HFF-Myc (cell line): ENCODE data around the gene LYG1.
"Not testable (repeated sequence)": the region's sequence is repeated elsewhere in the genome, so short reads cannot be mapped to it uniquely, and the experiment has no call there.

Source experiments
- DNase-seq: peaks from one replicate; pipeline ENCODE4 v3.0.0-alpha.2; 2011; ENCODE audit warnings: low read depth; ENCODE audit errors: extremely low read depth
- H3K4me3 ChIP-seq: replicated peaks from 2 replicates; pipeline ENCODE4 v1.5.1; 2011; ENCODE audit warnings: low read depth, mild to moderate bottlenecking, control low read depth, low read length
- CTCF ChIP-seq: IDR thresholded peaks from 2 replicates; pipeline ENCODE4 v1.5.1; 2012; ENCODE audit warnings: mild to moderate bottlenecking, low read depth, low read length, control low read depth; ENCODE audit errors: missing control alignments

Gene LYG1

GRCh38 chr2:99301097-99301496 lies at the start of gene LYG1:
TSS of gene LYG1 (minus strand) at chr2:99301197. CDS start at chr2:99295670, 5,527 bp downstream.
- DNase-seq, H3K4me3 ChIP-seq: not testable (repeated sequence)

DNA sequence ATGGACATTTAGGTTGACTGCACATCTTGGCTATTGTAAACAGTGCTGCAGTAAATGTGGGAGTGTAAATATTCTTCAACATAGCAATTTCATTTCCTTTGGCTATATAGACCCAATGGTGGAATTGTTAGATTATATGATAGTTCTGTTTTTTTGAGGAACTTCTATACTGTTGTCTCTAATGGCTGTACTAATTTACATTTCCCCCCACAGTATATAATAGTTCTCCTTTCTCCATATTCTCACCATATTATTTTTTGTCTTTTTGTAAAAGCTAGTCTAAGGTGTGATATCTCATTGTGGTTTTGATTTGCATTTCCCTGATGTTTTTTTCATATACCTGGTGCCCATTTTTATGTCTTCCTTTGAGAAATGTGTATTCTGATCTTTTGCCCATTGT lies 49.2 kb upstream of the LYG1 start:
- no peak for TF ChIP-seq CTCF
- no peak overlapping the region for H3K4me3 ChIP-seq

DNA sequence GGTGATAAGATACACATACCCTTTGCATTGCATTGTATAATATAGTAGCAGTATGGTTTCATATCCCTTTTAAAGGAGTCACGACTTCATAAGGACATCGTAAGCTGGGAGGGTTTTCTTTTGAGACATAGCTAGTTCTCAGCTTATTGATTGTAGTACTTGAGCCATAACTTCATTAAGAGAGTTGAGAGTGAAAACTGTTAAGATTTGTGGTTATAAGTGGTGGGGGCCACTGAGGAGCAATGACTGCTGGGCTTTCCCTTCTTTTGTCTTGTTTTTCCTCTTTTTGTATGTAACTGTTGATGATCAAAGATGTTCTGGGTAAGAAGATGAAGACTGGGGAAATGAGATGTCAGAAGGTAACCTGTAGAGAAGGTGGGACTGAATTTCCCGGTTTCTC lies 47.2 kb upstream of the LYG1 start:
- TF ChIP-seq CTCF = no peak
- H3K4me3 ChIP-seq = no peak overlapping the region
- no peak for DNase-seq

More for the DNA sequence above, 49.2 kb upstream of the LYG1 start:
- DNase-seq = no peak

DNA sequence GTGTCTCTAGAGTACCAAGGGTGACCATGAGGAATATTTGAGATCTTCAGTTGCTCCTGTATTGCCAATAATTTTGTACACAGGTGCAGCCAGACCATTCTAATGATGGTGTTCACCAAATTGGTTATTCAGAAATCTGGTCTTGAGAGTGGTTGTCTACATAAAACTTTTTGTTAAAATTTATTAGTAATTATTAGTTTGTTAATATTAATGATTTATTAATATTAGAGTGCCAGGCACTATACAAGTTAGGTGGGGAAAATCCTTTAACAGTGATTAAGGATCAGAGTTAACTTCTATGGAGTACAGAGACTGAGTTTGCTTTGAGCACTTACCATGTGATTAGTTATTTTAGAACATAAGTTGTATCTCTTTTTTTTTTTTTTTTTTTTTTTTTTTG lies 45.2 kb upstream of the LYG1 start:
- TF ChIP-seq CTCF = no peak
- no peak for DNase-seq
- no peak overlapping the region for H3K4me3 ChIP-seq

GRCh38 chr2:99345446-99345845 lies 44.4 kb upstream of the LYG1 start:
- DNase-seq, H3K4me3 ChIP-seq: not testable (repeated sequence)

DNA sequence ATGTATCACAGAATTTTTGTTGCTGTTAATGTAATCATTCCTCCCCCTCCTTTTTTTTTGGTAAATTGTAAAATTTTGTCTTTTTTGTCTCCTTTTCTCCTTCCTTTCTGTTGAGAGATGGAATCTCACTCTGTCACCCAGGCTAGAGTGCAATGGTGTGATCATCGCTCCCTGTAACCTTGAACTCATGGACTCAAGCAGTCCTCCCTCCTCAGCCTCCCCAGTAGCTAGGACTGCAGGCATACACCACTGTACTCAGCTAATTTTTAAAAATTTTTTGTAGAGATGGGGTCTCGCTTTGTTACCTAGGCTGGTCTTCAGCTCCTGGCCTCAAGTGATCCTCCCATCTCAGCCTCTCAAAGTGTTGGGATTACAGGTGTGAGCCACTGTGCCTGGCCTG lies 41.5 kb upstream of the LYG1 start:
- no peak overlapping the region for H3K4me3 ChIP-seq
- no peak for DNase-seq
- TF ChIP-seq CTCF = no peak

GRCh38 chr2:99340669-99341236 lies 39.8 kb upstream of the LYG1 start:
- DNase-seq = no peak
- H3K4me3 ChIP-seq = no peak overlapping the region
- TF ChIP-seq CTCF = no peak

- TF ChIP-seq CTCF = no peak
- no peak for DNase-seq
- H3K4me3 ChIP-seq = peak overlapping the region; percentile 96
Measured at GRCh38 chr2:99338029-99338585, 37.1 kb upstream of the LYG1 start.
